HepG2 (cell line): ENCODE measurements around the gene CYP2A7. TPM values are rescaled to one million over a fixed set of nuclear protein-coding genes. Genes with fewer than 3 reads are reported as not detected.

Experiments
- NR3C1 ChIP-seq: sonication (generic); formaldehyde crosslinking; IDR thresholded peaks from 2 replicates; pipeline ENCODE4 v1.4.0; 2020; ENCODE audit warnings: missing genetic modification reagents
- PAF1 ChIP-seq: IDR thresholded peaks from 2 replicates; pipeline ENCODE4 v1.6.1; 2016; ENCODE audit warnings: missing genetic modification reagents, missing compliant biosample characterization
- SALL2 ChIP-seq: sonication (generic); formaldehyde crosslinking; IDR thresholded peaks from 2 replicates; pipeline ENCODE4 v1.8.1; 2023; ENCODE audit warnings: mild to moderate bottlenecking, missing genetic modification reagents, inconsistent platforms
- ZBTB3 ChIP-seq: sonication (generic); formaldehyde crosslinking; IDR thresholded peaks from 2 replicates; pipeline ENCODE4 v1.4.0; 2020; ENCODE audit warnings: low read depth, mild to moderate bottlenecking, moderate library complexity, missing genetic modification reagents, borderline replicate concordance
- ZNF549 ChIP-seq: sonication (generic); formaldehyde crosslinking; IDR thresholded peaks from 2 replicates; pipeline ENCODE4 v1.5.0; 2020; ENCODE audit warnings: missing genetic modification reagents
- polyA plus RNA-seq, 8 experiments: library from polyadenylated mRNA; depleted of rRNA in 3 of 8; stranded (reverse) in 7 of 8; unstranded in 1 of 8; fragments of >200 nt; fragmentation: Illumina TruSeq in 4 of 8; extraction: Trizol in 4 of 8; gene quantifications; 2 replicates each; pipeline versions ENCODE4 v1.2.1 to v1.2.3, GENCODE V29; 2011 to 2016; ENCODE audit warnings: low read depth in 4 of 8, missing spikeins in 1 of 8, mixed read lengths in 1 of 8; ENCODE audit not compliant: insufficient read depth in 1 of 8
- total RNA-seq, 5 experiments: library from RNA; depleted of rRNA; stranded (reverse); fragments of >200 nt; fragmentation: Illumina TruSeq; extraction: Trizol; gene quantifications; 2 replicates each; pipeline ENCODE4 v1.2.3, GENCODE V29; 2016; ENCODE audit warnings: low read depth in 1 of 5
- TF ChIP-seq, protein P1 (sequence below): sonication (generic); formaldehyde crosslinking; IDR thresholded peaks from 2 replicates; pipeline ENCODE4 v1.5.1; 2020; ENCODE audit warnings: mild to moderate bottlenecking, missing genetic modification reagents, borderline replicate concordance
- TF ChIP-seq, protein P2 (sequence below): sonication (generic); formaldehyde crosslinking; IDR thresholded peaks from 2 replicates; pipeline ENCODE4 v1.4.0; 2020; ENCODE audit warnings: low read depth, missing genetic modification reagents
- TF ChIP-seq, protein P3 (sequence below): sonication (generic); formaldehyde crosslinking; conservative IDR thresholded peaks from 2 replicates; pipeline ENCODE4 v1.8.1; 2023; ENCODE audit warnings: missing genetic modification reagents
- TF ChIP-seq, protein P4 (sequence below): sonication (generic); formaldehyde crosslinking; IDR thresholded peaks from 2 replicates; pipeline ENCODE4 v1.4.0; 2020; ENCODE audit warnings: mild to moderate bottlenecking, missing genetic modification reagents
- TF ChIP-seq, protein P5 (sequence below): sonication (generic); formaldehyde crosslinking; IDR thresholded peaks from 2 replicates; pipeline ENCODE4 v1.4.0; 2020; ENCODE audit warnings: missing genetic modification reagents, borderline replicate concordance

The CYP2A7 gene
- total and polyA plus RNA-seq, 2 of the 13 experiments (the other 11 are each of a cell fraction or from before 2014, with no cell fraction given) = not detected

DNA sequence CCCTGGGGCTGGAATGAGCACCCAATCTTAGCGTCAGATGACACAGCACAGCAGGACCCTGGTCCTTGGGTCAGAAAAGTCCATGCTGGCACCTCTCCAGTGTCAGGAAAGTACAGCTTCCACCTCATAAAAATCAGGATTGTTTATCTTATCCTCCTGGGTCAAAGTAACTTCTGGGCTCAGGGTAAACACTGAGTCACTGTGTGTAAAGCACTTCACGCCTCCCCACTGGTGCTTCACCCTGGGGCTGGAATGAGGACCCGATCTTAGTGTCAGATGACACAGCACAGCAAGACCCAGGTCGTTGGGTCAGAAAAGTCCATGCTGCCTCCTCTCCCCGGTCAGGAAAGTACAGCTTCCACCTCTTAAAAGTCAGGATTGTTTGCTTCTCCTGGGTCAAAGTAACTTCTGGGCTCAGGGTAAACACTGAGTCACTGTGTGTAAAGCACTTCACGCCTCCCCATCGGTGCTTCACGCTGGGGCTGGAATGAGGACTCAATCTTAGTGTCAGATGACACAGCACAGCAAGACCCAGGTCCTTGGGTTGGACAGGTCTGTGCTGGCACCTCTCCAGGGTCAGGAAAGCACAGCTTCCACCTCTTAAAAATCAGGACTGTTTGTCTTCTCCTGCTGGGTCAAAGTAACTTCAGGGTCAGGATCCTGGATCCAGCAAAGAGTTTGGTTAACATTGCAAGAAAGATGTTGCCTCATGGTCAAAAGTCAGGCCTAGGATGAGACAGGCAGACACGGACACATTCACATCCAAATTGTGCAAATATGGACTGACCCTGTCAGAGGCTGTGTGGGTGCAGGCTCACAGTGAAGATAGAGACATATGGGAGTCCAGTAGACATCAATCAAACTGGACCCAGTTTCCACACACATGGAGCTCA, 39.2 kb upstream of the CYP2A7 start (continued):
- TF ChIP-seq, protein P1, sequence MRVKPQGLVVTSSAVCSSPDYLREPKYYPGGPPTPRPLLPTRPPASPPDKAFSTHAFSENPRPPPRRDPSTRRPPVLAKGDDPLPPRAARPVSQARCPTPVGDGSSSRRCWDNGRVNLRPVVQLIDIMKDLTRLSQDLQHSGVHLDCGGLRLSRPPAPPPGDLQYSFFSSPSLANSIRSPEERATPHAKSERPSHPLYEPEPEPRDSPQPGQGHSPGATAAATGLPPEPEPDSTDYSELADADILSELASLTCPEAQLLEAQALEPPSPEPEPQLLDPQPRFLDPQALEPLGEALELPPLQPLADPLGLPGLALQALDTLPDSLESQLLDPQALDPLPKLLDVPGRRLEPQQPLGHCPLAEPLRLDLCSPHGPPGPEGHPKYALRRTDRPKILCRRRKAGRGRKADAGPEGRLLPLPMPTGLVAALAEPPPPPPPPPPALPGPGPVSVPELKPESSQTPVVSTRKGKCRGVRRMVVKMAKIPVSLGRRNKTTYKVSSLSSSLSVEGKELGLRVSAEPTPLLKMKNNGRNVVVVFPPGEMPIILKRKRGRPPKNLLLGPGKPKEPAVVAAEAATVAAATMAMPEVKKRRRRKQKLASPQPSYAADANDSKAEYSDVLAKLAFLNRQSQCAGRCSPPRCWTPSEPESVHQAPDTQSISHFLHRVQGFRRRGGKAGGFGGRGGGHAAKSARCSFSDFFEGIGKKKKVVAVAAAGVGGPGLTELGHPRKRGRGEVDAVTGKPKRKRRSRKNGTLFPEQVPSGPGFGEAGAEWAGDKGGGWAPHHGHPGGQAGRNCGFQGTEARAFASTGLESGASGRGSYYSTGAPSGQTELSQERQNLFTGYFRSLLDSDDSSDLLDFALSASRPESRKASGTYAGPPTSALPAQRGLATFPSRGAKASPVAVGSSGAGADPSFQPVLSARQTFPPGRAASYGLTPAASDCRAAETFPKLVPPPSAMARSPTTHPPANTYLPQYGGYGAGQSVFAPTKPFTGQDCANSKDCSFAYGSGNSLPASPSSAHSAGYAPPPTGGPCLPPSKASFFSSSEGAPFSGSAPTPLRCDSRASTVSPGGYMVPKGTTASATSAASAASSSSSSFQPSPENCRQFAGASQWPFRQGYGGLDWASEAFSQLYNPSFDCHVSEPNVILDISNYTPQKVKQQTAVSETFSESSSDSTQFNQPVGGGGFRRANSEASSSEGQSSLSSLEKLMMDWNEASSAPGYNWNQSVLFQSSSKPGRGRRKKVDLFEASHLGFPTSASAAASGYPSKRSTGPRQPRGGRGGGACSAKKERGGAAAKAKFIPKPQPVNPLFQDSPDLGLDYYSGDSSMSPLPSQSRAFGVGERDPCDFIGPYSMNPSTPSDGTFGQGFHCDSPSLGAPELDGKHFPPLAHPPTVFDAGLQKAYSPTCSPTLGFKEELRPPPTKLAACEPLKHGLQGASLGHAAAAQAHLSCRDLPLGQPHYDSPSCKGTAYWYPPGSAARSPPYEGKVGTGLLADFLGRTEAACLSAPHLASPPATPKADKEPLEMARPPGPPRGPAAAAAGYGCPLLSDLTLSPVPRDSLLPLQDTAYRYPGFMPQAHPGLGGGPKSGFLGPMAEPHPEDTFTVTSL (CRISPR knock-in tag) = peak; percentile 90; the same call in 1 of the 2 replicates
- no peak for TF ChIP-seq NR3C1 (CRISPR knock-in tag)
- TF ChIP-seq ZNF549 (CRISPR knock-in tag) = no peak
- TF ChIP-seq, protein P2, sequence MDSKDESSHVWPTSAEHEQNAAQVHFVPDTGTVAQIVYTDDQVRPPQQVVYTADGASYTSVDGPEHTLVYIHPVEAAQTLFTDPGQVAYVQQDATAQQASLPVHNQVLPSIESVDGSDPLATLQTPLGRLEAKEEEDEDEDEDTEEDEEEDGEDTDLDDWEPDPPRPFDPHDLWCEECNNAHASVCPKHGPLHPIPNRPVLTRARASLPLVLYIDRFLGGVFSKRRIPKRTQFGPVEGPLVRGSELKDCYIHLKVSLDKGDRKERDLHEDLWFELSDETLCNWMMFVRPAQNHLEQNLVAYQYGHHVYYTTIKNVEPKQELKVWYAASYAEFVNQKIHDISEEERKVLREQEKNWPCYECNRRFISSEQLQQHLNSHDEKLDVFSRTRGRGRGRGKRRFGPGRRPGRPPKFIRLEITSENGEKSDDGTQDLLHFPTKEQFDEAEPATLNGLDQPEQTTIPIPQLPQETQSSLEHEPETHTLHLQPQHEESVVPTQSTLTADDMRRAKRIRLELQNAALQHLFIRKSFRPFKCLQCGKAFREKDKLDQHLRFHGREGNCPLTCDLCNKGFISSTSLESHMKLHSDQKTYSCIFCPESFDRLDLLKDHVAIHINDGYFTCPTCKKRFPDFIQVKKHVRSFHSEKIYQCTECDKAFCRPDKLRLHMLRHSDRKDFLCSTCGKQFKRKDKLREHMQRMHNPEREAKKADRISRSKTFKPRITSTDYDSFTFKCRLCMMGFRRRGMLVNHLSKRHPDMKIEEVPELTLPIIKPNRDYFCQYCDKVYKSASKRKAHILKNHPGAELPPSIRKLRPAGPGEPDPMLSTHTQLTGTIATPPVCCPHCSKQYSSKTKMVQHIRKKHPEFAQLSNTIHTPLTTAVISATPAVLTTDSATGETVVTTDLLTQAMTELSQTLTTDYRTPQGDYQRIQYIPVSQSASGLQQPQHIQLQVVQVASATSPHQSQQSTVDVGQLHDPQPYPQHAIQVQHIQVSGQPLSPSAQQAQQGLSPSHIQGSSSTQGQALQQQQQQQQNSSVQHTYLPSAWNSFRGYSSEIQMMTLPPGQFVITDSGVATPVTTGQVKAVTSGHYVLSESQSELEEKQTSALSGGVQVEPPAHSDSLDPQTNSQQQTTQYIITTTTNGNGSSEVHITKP (CRISPR knock-in tag) = peak; percentile 38; the same call in 1 of the 2 replicates
- TF ChIP-seq, protein P3, sequence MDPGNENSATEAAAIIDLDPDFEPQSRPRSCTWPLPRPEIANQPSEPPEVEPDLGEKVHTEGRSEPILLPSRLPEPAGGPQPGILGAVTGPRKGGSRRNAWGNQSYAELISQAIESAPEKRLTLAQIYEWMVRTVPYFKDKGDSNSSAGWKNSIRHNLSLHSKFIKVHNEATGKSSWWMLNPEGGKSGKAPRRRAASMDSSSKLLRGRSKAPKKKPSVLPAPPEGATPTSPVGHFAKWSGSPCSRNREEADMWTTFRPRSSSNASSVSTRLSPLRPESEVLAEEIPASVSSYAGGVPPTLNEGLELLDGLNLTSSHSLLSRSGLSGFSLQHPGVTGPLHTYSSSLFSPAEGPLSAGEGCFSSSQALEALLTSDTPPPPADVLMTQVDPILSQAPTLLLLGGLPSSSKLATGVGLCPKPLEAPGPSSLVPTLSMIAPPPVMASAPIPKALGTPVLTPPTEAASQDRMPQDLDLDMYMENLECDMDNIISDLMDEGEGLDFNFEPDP = no peak
- TF ChIP-seq, protein P4, sequence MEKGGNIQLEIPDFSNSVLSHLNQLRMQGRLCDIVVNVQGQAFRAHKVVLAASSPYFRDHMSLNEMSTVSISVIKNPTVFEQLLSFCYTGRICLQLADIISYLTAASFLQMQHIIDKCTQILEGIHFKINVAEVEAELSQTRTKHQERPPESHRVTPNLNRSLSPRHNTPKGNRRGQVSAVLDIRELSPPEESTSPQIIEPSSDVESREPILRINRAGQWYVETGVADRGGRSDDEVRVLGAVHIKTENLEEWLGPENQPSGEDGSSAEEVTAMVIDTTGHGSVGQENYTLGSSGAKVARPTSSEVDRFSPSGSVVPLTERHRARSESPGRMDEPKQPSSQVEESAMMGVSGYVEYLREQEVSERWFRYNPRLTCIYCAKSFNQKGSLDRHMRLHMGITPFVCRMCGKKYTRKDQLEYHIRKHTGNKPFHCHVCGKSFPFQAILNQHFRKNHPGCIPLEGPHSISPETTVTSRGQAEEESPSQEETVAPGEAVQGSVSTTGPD (CRISPR knock-in tag) = no peak
- TF ChIP-seq ZBTB3 (CRISPR knock-in tag) = peak; percentile 86; the same call in 1 of the 2 replicates
- no peak for TF ChIP-seq SALL2
- no peak for TF ChIP-seq PAF1 (CRISPR knock-in tag)
- TF ChIP-seq, protein P5, sequence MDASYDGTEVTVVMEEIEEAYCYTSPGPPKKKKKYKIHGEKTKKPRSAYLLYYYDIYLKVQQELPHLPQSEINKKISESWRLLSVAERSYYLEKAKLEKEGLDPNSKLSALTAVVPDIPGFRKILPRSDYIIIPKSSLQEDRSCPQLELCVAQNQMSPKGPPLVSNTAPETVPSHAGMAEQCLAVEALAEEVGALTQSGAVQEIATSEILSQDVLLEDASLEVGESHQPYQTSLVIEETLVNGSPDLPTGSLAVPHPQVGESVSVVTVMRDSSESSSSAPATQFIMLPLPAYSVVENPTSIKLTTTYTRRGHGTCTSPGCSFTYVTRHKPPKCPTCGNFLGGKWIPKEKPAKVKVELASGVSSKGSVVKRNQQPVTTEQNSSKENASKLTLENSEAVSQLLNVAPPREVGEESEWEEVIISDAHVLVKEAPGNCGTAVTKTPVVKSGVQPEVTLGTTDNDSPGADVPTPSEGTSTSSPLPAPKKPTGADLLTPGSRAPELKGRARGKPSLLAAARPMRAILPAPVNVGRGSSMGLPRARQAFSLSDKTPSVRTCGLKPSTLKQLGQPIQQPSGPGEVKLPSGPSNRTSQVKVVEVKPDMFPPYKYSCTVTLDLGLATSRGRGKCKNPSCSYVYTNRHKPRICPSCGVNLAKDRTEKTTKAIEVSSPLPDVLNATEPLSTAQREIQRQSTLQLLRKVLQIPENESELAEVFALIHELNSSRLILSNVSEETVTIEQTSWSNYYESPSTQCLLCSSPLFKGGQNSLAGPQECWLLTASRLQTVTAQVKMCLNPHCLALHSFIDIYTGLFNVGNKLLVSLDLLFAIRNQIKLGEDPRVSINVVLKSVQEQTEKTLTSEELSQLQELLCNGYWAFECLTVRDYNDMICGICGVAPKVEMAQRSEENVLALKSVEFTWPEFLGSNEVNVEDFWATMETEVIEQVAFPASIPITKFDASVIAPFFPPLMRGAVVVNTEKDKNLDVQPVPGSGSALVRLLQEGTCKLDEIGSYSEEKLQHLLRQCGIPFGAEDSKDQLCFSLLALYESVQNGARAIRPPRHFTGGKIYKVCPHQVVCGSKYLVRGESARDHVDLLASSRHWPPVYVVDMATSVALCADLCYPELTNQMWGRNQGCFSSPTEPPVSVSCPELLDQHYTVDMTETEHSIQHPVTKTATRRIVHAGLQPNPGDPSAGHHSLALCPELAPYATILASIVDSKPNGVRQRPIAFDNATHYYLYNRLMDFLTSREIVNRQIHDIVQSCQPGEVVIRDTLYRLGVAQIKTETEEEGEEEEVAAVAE = peak; percentile 59; the same call in 1 of the 2 replicates
